Measurements from ENCODE around the gene PPCS.

- TF ChIP-seq CTCF (IDR thresholded peaks at IDR 0.05) = no peak
- TF ChIP-seq POLR2A (IDR thresholded peaks at IDR 0.05) = no peak
- TF ChIP-seq POLR2AphosphoS5 (IDR thresholded peaks at IDR 0.05) = no peak
These were observed 48.3 kb downstream of the PPCS start for GRCh38 chr1:42504535-42505128.
